Heart left ventricle (tissue), 16 donors: ENCODE measurements around the gene ATP6V1D. TPM values are rescaled to one million over a fixed set of nuclear protein-coding genes. Genes with fewer than 3 reads are reported as not detected.
A peak's percentile ranks its signal among the peaks of the same experiment; 100 is the strongest.

ENCODE experiments used
- ATAC-seq, 4 donors: fragments of 200-7000 bp; cut with Tn5 transposase; one replicate each; pipeline ENCODE4 v1.9.1; 2020 to 2022; ENCODE audit warnings: moderate library complexity in 4 of 4, mild to moderate bottlenecking in 3 of 4, moderate number of reproducible peaks in 1 of 4
- DNase-seq, 5 donors: peaks; one replicate each; pipeline ENCODE4 v3.0.0-alpha.2; 2020
- H3K27ac ChIP-seq, 12 donors: fragments of 200-600 bp; sonication (generic) in 4 of 12; one replicate each; pipeline versions ENCODE4 v1.5.0 to v1.8.0; 2016 to 2022; ENCODE audit warnings: mild to moderate bottlenecking in 2 of 12
- H3K27me3 ChIP-seq, 9 donors: fragments of 200-600 bp; sonication (generic) in 2 of 9; one replicate each; pipeline versions ENCODE4 v1.5.1 to v1.8.0; 2016 to 2022; ENCODE audit warnings: mild to moderate bottlenecking in 3 of 9
- H3K36me3 ChIP-seq, 9 donors: fragments of 200-600 bp; sonication (generic) in 2 of 9; one replicate each; pipeline versions ENCODE4 v1.5.0 to v1.8.0; 2018 to 2022; ENCODE audit warnings: mild to moderate bottlenecking in 2 of 9
- H3K4me1 ChIP-seq, 12 donors: fragments of 200-600 bp; sonication (generic) in 4 of 12; one replicate each; pipeline versions ENCODE4 v1.5.0 to v1.8.0; 2016 to 2022; ENCODE audit warnings: mild to moderate bottlenecking in 3 of 12
- H3K4me3 ChIP-seq, 12 donors: fragments of 200-600 bp; sonication (generic) in 4 of 12; one replicate each; pipeline versions ENCODE4 v1.5.0 to v1.8.0; 2017 to 2022; ENCODE audit warnings: mild to moderate bottlenecking in 9 of 12, moderate library complexity in 4 of 12
- H3K9me3 ChIP-seq, 12 donors: fragments of 200-600 bp; sonication (generic) in 4 of 12; one replicate each; pipeline versions ENCODE4 v1.5.0 to v1.8.0; 2016 to 2022; ENCODE audit warnings: mild to moderate bottlenecking in 1 of 12
- CTCF ChIP-seq, 12 donors: fragments of 200-600 bp; sonication (generic) in 4 of 12; IDR thresholded peaks; one replicate each; pipeline versions ENCODE4 v1.5.0 to v1.8.0; 2018 to 2022; ENCODE audit warnings: antibody characterized with exemption in 12 of 12, mild to moderate bottlenecking in 5 of 12
- POLR2A ChIP-seq, 2 donors: fragments of 450-650 bp; IDR thresholded peaks; one replicate each; pipeline ENCODE4 v1.6.1; 2017; ENCODE audit warnings: antibody characterized with exemption in 2 of 2, mild to moderate bottlenecking in 2 of 2, moderate library complexity in 2 of 2
- WGBS, 4 donors: extraction: QIAGEN DNeasy Blood & Tissue Kit in 2 of 4; methylation state at CpG; one replicate each; pipeline versions ENCODE4 v1.1.5 to v1.1.7; 2013 to 2018; 5-methylcytosine and 5-hydroxymethylcytosine counted together
- intact Hi-C, 10 donors: fragments of 100-400 bp; cut with DNase I; formaldehyde crosslinking; loops; one replicate each; pipeline versions ENCODE4 v1.11.1 to v1.14.2; 2022
- polyA plus RNA-seq, 2 donors: library from polyadenylated mRNA; stranded (reverse); fragments of 200-250 nt; gene quantifications; one replicate each; pipeline ENCODE4 v1.2.3, GENCODE V29; 2013
- total RNA-seq, 9 donors: library from RNA; depleted of rRNA in 2 of 9; stranded (reverse); fragments of >200 nt in 2 of 9; fragmentation: NEBNext Ultra II Directional in 3 of 9; extraction: Animal tissue kit (Norgen Biotek cat#: 25700) in 3 of 9; gene quantifications; one replicate each; pipeline versions ENCODE4 v1.1.0 to v1.2.4, GENCODE V29; 2016 to 2023
- donor health status: ischemic (EF 13 %, LVEDD 7.1; RV severe dilation, severe dysfunction).
- donor health status: healthy with polysubstance abuse.
- donor health status: DM: no; HTN: yes; CAD: no.
- donor health status: DM: no; HTN: no; CAD: no.
- donor health status: ischemic (EF 25% LVEDD 6.9; RV normal size, moderate dysfunction).
- donor health status: ischemic (EF 25% LVEDD 5.7; RV mildly dilated, moderate dysfunction).
- donor health status: healthy.
- donor health status: DM: yes; HTN: yes; CAD: no.
- donor health status: ischemic (EF 35%, LVEDD 5.7; RV mildly dilated, moderate dysfunction).
- donor health status: nonischemic (EF 11% LVEDD 7.7; RV severe dilation, severe dysfunction).
- donor health status: DM: yes; HTN: yes; CAD: no.
- donor health status: PGD.
- donor health status: ischemic (EF 29% LVEDD 5.4; RV normal size, mild dysfunction).
- donor health status: nonischemic (EF 23%, LVEDD 6.1; RV moderate dilation, normal function).

The ATP6V1D gene
- total and polyA plus RNA-seq, 11 donors: 106 to 211 (median 167) TPM

DNA sequence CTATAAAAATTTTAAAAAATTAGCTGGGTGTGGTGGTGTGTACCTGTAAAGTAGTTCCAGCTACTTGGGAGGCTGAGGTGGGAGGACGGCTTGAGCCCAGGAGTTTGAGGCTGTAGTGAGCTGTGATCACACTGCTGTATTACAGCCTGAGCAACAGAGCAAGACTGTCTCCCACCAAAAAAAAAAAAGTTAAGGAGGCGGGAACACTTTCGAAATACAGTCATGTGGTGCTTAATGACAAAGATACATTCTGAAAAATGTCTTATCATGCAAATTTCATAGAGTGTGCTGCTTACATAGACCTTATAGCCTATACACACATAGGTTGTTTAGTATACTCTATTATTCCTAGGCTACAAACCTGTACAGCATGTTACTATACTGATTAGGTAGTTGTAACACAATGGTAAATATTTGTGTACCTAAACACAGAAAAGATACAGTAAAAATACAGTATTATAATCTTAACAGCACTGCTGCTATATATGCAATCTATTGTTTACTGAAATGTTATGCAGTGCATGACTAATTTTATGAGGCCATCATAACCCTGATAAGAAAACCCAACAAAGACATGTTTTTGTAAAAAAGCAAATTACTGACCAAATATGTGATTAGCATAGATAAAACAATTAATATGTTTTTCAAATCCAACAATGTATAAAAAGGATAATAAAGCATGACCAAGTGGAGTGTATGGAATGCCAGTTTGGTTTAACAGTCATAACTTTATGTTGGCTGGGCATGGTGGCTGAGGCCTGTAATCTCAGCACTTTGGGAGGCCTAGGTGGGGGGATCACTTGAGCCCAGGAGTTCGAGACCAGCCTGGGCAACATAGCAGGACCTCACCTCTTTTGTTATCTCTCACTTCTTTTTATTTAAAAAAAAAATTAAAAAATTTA is 11.9 kb upstream of the ATP6V1D start:
- Histone ChIP-seq H3K4me3 (no peak overlapping the region), H3K9me3 (no peaks in the 10 kb centered on the region), H3K27ac (no peak overlapping the region), H3K27me3 (no peaks in the 10 kb centered on the region), H3K4me1 (peaks cover 0 to 9% (median 4%) of the 10 kb centered on the region in 12 donors), H3K36me3 (peaks cover 0 to 99% (median 98%) of the 10 kb centered on the region in 9 donors)
- intact Hi-C loops: no loop called here
- no peak for TF ChIP-seq CTCF (IDR thresholded peaks at IDR 0.05)
- TF ChIP-seq POLR2A (IDR thresholded peaks at IDR 0.05): no peak
- 91 to 99% (median 95%) methylated on average over 4 of the region's 4 CpGs for WGBS, 4 donors
- no peak for ATAC-seq
- DNase-seq: no peak

DNA sequence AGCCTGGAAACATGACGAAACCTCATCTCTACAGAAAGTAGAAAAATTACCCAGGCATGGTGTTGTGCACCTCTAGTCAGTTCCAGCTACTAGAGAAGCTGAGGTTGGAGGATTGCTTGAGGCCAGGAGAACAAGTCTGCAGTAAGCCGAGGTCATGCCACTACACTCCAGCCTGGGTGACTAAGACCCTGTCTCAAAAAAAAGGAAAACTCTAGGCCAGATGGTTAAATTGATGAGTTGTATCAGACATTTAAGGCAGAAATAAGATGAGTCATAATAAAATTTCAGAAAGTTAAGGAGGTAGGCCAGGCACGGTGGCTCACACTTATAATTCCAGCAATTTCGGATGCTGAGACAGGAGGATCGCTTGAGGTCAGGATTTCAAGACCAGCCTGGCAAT is 11.2 kb upstream of the ATP6V1D start:
- Histone ChIP-seq H3K9me3 (no peaks in the 10 kb centered on the region), H3K27ac (no peak overlapping the region), H3K4me1 (peaks cover 0 to 9% (median 5%) of the 10 kb centered on the region in 12 donors), H3K4me3 (no peak overlapping the region), H3K36me3 (peaks cover 0 to 99% (median 98%) of the 10 kb centered on the region in 9 donors), H3K27me3 (no peaks in the 10 kb centered on the region)
- DNase-seq (no peak), ATAC-seq (no peak)
- TF ChIP-seq POLR2A (IDR thresholded peaks at IDR 0.05) (no peak), CTCF (IDR thresholded peaks at IDR 0.05) (no peak)
- intact Hi-C loops: no loop called here
- WGBS, 4 donors: 88 to 98% (median 91%) methylated on average over 5 of the region's 5 CpGs

DNA sequence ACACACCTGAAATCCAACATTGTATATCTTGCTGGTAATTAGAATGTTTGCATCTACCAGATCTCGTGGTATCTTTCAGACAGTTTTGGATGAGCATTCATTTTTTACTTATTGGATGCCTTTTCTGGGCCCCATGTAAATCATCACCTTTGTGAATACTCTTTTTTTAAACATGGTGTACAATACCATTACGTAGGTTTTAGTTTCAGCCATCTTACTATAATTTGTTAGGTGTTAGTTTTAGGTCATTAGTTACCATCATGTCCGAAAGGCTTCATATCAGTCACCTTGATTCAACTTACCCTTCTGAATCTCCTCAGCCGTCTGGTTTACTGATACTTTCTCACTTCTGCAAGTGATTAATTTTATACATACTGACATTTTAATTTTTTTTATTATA is 5.9 kb upstream of the ATP6V1D start:
- Histone ChIP-seq H3K9me3 (no peaks in the 10 kb centered on the region), H3K27me3 (no peaks in the 10 kb centered on the region), H3K4me3 (no peak overlapping the region), H3K4me1 (peaks cover 2 to 47% (median 31%) of the 10 kb centered on the region in 12 donors), H3K36me3 (peaks cover 0 to 82% (median 64%) of the 10 kb centered on the region in 9 donors), H3K27ac (no peak overlapping the region)
- no peak for DNase-seq
- intact Hi-C loops: no loop called here
- WGBS, 4 donors: 87 to 90% (median 89%) methylated on average over 4 of the region's 4 CpGs
- ATAC-seq: no peak
- TF ChIP-seq POLR2A (IDR thresholded peaks at IDR 0.05) (no peak), CTCF (IDR thresholded peaks at IDR 0.05) (no peak)

DNA sequence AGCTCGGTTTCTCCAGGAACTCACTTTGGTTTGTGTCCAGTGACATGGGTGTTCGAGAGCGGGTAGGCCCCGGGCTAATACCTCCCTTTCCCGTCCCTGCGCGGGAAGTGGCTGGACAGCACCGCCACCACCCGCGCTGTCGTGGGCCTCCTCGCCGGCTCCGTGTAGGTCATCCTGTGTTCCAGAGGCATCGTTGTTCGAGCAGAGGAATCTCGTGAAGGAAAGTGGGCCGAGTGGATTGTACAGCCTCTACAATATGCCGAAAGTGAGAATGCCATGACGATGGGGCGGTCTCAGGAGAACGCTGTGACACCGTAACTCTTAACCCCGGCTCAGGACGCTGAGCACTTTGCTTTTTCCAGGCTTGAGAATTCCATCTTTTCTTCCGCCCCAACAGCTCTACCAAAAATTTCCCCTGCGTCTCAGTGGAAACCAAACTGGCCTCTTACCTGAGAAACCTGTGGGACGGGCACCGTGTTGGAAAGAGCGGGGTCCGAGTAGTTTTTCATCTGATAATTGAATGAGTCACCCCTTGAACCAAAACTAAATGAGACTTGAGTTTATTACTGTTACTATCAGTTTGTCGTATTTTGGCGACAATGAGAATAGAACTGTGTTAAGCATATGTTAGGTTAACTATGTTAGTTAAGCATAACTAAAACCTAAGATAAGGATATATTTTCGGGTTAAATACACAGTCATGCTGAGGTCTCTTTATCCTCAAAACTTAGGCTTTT is 1.0 kb upstream of the ATP6V1D start:
- peak; percentile 13 to 54 (median 47) for ATAC-seq
- no peak for DNase-seq
- H3K4me3 ChIP-seq: peak overlapping the region; percentile 65 to 92 (median 77)
- H3K27ac ChIP-seq: peak overlapping the region; percentile 89 to 99 (median 97)
- no peaks in the 10 kb centered on the region for H3K27me3 ChIP-seq
- intact Hi-C loops: loop anchor here in 1 of 10 donors (5.0 kb wide), 2 partner anchors 118 to 853 kb away; partner anchors contain the start of genes GPHN and PALS1
- peaks cover 0 to 34% (median 16%) of the 10 kb centered on the region in 9 donors for H3K36me3 ChIP-seq
- H3K4me1 ChIP-seq: peaks cover 9 to 72% (median 56%) of the 10 kb centered on the region in 12 donors
- WGBS, 4 donors: 1 to 2% (median 2%) methylated on average over 29 to 34 of the region's 34 CpGs
- H3K9me3 ChIP-seq: no peaks in the 10 kb centered on the region
- TF ChIP-seq POLR2A (IDR thresholded peaks at IDR 0.05): no peak
- no peak for TF ChIP-seq CTCF (IDR thresholded peaks at IDR 0.05)
